Endothelial cell of umbilical vein (primary cell): ENCODE measurements around the gene RBM26. TPM values are rescaled to one million over a fixed set of nuclear protein-coding genes. Genes with fewer than 3 reads are reported as not detected.

ENCODE experiments used
- BruUV-seq: library from RNA; stranded (reverse); fragments of 400-500 nt; replicated peaks from 2 replicates; lab custom pipeline; 2021; lab: Mats Ljungman, UMichigan
- CTCF ChIA-PET: fragments of 300-600, 350-600 bp; sonication (Branson Sonifier 250); formaldehyde crosslinking; loops from one replicate; lab custom pipeline; 2021; ENCODE audit warnings: antibody characterized with exemption, inconsistent platforms; lab: Charles Lee
- POLR2A ChIA-PET: fragments of 300-600, 350-600 bp; sonication (Branson Sonifier 250); formaldehyde crosslinking; loops from one replicate; lab custom pipeline; 2021; ENCODE audit warnings: antibody characterized with exemption, inconsistent platforms; lab: Charles Lee
- DNase-seq: peaks from one replicate; pipeline ENCODE4 v3.0.0-alpha.2; 2011; ENCODE audit warnings: low read depth, low spot score
- FAIRE-seq: peaks from 2 replicates; lab custom pipeline; 2011; peaks lifted over from hg19 to GRCh38; lab: Jason Lieb, UNC
- H2AFZ ChIP-seq: 2 replicates; pipeline ENCODE4 v1.6.0; 2012; ENCODE audit warnings: low read depth, low read length, control low read depth, inconsistent platforms
- H3K27ac ChIP-seq: 2 replicates; pipeline ENCODE4 v1.5.1; 2011; ENCODE audit warnings: low read depth, mild to moderate bottlenecking, control low read depth, low read length, moderate library complexity; ENCODE audit not compliant: insufficient read depth
- H3K27me3 ChIP-seq, 2 experiments: 2 replicates each; pipeline versions ENCODE4 v1.6.0 to v1.6.1; 2011; ENCODE audit warnings: low read length in 2 of 2, mixed read lengths in 1 of 2; ENCODE audit not compliant: control insufficient read depth in 2 of 2, insufficient read depth in 2 of 2
- H3K36me3 ChIP-seq, 2 experiments: 2 replicates in 1 of 2; 3 replicates in 1 of 2; pipeline ENCODE4 v1.5.1; 2011; ENCODE audit warnings: low read length in 2 of 2, mild to moderate bottlenecking in 1 of 2, moderate library complexity in 1 of 2; ENCODE audit not compliant: control insufficient read depth in 2 of 2, insufficient read depth in 2 of 2; ENCODE audit errors: extremely low read depth in 1 of 2
- H3K4me1 ChIP-seq: 3 replicates; pipeline ENCODE4 v1.5.1; 2011; ENCODE audit warnings: mild to moderate bottlenecking, low read length; ENCODE audit not compliant: control insufficient read depth, insufficient read depth; ENCODE audit errors: extremely low read depth
- H3K4me2 ChIP-seq: 2 replicates; pipeline ENCODE4 v1.6.1; 2011; ENCODE audit warnings: low read length, control low read depth, mixed read lengths; ENCODE audit not compliant: insufficient read depth
- H3K4me3 ChIP-seq, 3 experiments: fragments of 200-600 bp in 1 of 3; sonication (generic), shearing (Covaris generic) in 1 of 3; replicated peaks in 1 of 3; 2 replicates each; pipeline ENCODE4 v1.5.1; 2011 to 2016; ENCODE audit warnings: control low read depth in 3 of 3, low read length in 3 of 3, mild to moderate bottlenecking in 2 of 3, inconsistent platforms in 1 of 3, low read depth in 1 of 3, moderate library complexity in 1 of 3; ENCODE audit not compliant: insufficient read depth in 1 of 3
- H3K79me2 ChIP-seq: 2 replicates; pipeline ENCODE4 v1.6.0; 2012; ENCODE audit warnings: low read length, inconsistent platforms; ENCODE audit not compliant: control insufficient read depth, insufficient read depth
- H3K9ac ChIP-seq: replicated peaks from 2 replicates; pipeline ENCODE3; 2011; ENCODE audit warnings: low read length, control low read depth; ENCODE audit not compliant: insufficient read depth; ENCODE audit errors: extremely low read depth
- H3K9me1 ChIP-seq: replicated peaks from 3 replicates; pipeline ENCODE4 v1.6.0; 2011; ENCODE audit warnings: mild to moderate bottlenecking, low read length; ENCODE audit not compliant: control insufficient read depth, insufficient read depth; ENCODE audit errors: extremely low read depth
- H3K9me3 ChIP-seq: replicated peaks from 2 replicates; pipeline ENCODE4 v1.5.1; 2012; ENCODE audit warnings: low read length, inconsistent platforms; ENCODE audit not compliant: control insufficient read depth, insufficient read depth
- H4K20me1 ChIP-seq: replicated peaks from 2 replicates; pipeline ENCODE3; 2011; ENCODE audit warnings: mild to moderate bottlenecking, low read length; ENCODE audit not compliant: control insufficient read depth, insufficient read depth; ENCODE audit errors: extremely low read depth
- CTCF ChIP-seq, 2 donors: IDR thresholded peaks; 1 replicate in 1 of 2; 2 replicates in 1 of 2; pipeline ENCODE4 v1.5.1; 2011; ENCODE audit warnings: low read length in 2 of 2, mild to moderate bottlenecking in 2 of 2, moderate library complexity in 2 of 2, control low read depth in 1 of 2, inconsistent platforms in 1 of 2, low read depth in 1 of 2; ENCODE audit not compliant: insufficient read depth in 1 of 2; ENCODE audit errors: extremely low read depth in 1 of 2
- EZH2 ChIP-seq: IDR thresholded peaks from 2 replicates; pipeline ENCODE4 v1.6.1; 2012; ENCODE audit warnings: borderline replicate concordance, low read depth, mild to moderate bottlenecking, moderate library complexity, low read length, inconsistent platforms; ENCODE audit not compliant: severe bottlenecking
- FOS ChIP-seq: IDR thresholded peaks from 2 replicates; pipeline ENCODE4 v1.6.1; 2011; ENCODE audit warnings: mild to moderate bottlenecking, low read length, moderate library complexity, borderline replicate concordance; ENCODE audit not compliant: insufficient read depth
- GATA2 ChIP-seq: IDR thresholded peaks from 2 replicates; pipeline ENCODE4 v1.7.0; 2011; ENCODE audit warnings: low read depth, mild to moderate bottlenecking, moderate library complexity, mixed read lengths, low read length; ENCODE audit not compliant: insufficient read length, insufficient read depth
- JUN ChIP-seq: IDR thresholded peaks from 2 replicates; pipeline ENCODE4 v1.6.1; 2011; ENCODE audit warnings: borderline replicate concordance, low read depth; ENCODE audit not compliant: insufficient read length, insufficient read depth
- MAX ChIP-seq: IDR thresholded peaks from 2 replicates; pipeline ENCODE4 v1.6.1; 2011; ENCODE audit not compliant: insufficient read depth, insufficient read length
- MYC ChIP-seq: IDR thresholded peaks from one replicate; pipeline ENCODE4 v1.6.1; 2011; ENCODE audit warnings: mild to moderate bottlenecking, low read depth, low read length
- POLR2A ChIP-seq: IDR thresholded peaks from 2 replicates; pipeline ENCODE4 v1.6.1; 2012; ENCODE audit warnings: low read depth, mild to moderate bottlenecking, control low read depth, low read length
- POLR2AphosphoS5 ChIP-seq: IDR thresholded peaks from 2 replicates; pipeline ENCODE4 v1.6.1; 2012; ENCODE audit warnings: low read depth, mild to moderate bottlenecking, control low read depth, low read length, moderate library complexity; ENCODE audit not compliant: insufficient read depth
- dilution Hi-C: fragments of 300-500 bp; cut with MboI; formaldehyde crosslinking; loops from one replicate; pipeline ENCODE4 v1.15.0; 2019; ENCODE audit warnings: low sequenced_read_pairs; ENCODE audit not compliant: extremely low pct_ligation_motif_present
- intact Hi-C: fragments of 100-400 bp; cut with micrococcal nuclease; formaldehyde crosslinking; loops from one replicate; pipeline ENCODE4 v1.10.0; 2022
- polyA plus RNA-seq, 4 experiments: library from polyadenylated mRNA; depleted of rRNA in 3 of 4; stranded (reverse) in 3 of 4; unstranded in 1 of 4; fragments of >200 nt; gene quantifications; 2 replicates each; pipeline versions ENCODE4 v1.2.1 to v1.2.3, GENCODE V29; 2011 to 2012; ENCODE audit warnings: missing spikeins in 1 of 4
- total RNA-seq: library from RNA; stranded (reverse); gene quantifications from 2 replicates; pipeline ENCODE4 v1.2.3, GENCODE V29; 2021

Gene RBM26
- total and polyA plus RNA-seq, 2 donors (not counting 3 experiments of a cell fraction or from before 2014, with no cell fraction given) = 14.8 to 54.3 TPM

GRCh38 chr13:79338343-79338742 is 67.7 kb downstream of the RBM26 start:
- no TSS peak for BruUV-seq
- dilution Hi-C loops = no loop called here
- no peaks in the 10 kb centered on the region for H3K79me2 ChIP-seq
- peaks cover 2% of the 10 kb centered on the region for H4K20me1 ChIP-seq
- H3K27ac ChIP-seq = no peak overlapping the region
- peaks cover 2 to 38% of the 10 kb centered on the region in 2 experiments for H3K36me3 ChIP-seq
- ChIA-PET POLR2A (no interaction called here), CTCF (no interaction called here)
- H3K9me1 ChIP-seq = no peaks in the 10 kb centered on the region
- no peaks in the 10 kb centered on the region for H3K4me1 ChIP-seq
- H3K9ac ChIP-seq = no peak overlapping the region
- DNase-seq = no peak
- no peak for TF ChIP-seq MAX
- no peak for TF ChIP-seq CTCF (IDR thresholded peaks at IDR 0.05; ENCODE audit: extremely low read depth in 1 of 2, insufficient read depth in 1 of 2, low read depth in 1 of 2, low read length in 2 of 2)
- TF ChIP-seq MYC = no peak
- TF ChIP-seq GATA2 = no peak
- TF ChIP-seq FOS = no peak
- no peak for TF ChIP-seq POLR2AphosphoS5
- TF ChIP-seq EZH2 = no peak
- TF ChIP-seq POLR2A = no peak
- no peak for TF ChIP-seq JUN
- no peaks in the 10 kb centered on the region for H3K27me3 ChIP-seq
- no peak for FAIRE-seq
- no peak overlapping the region for H2AFZ ChIP-seq
- H3K4me2 ChIP-seq = no peak overlapping the region
- no peak overlapping the region for H3K4me3 ChIP-seq
- H3K9me3 ChIP-seq = no peaks in the 10 kb centered on the region
- intact Hi-C loops = no loop called here
